AG09309 (cell line): ENCODE measurements around the gene DNAH5.

ENCODE experiments used
- DNase-seq: peaks from one replicate; pipeline ENCODE4 v3.0.0-alpha.2; 2010; ENCODE audit warnings: low read depth
- H3K4me3 ChIP-seq: 2 replicates; pipeline ENCODE4 v1.5.1; 2011; ENCODE audit warnings: mild to moderate bottlenecking, low read depth, low read length, moderate library complexity; ENCODE audit not compliant: control insufficient read depth
- CTCF ChIP-seq: IDR thresholded peaks from 2 replicates; pipeline ENCODE4 v1.5.1; 2011; ENCODE audit warnings: mild to moderate bottlenecking, low read depth, low read length, inconsistent platforms; ENCODE audit not compliant: insufficient read depth, control insufficient read depth; ENCODE audit errors: missing control alignments

Gene DNAH5

GRCh38 chr5:13866792-13867191 is 77.7 kb downstream of the DNAH5 start:
- TF ChIP-seq CTCF, result no peak
- DNase-seq, result no peak
- no peak overlapping the region for H3K4me3 ChIP-seq

GRCh38 chr5:13865312-13865711 is 79.2 kb downstream of the DNAH5 start:
- no peak overlapping the region for H3K4me3 ChIP-seq
- no peak for TF ChIP-seq CTCF
- no peak for DNase-seq

GRCh38 chr5:13860146-13860545 is 84.3 kb downstream of the DNAH5 start:
- H3K4me3 ChIP-seq, result no peak overlapping the region
- DNase-seq, result no peak
- no peak for TF ChIP-seq CTCF

GRCh38 chr5:13859270-13860065 is 85.0 kb downstream of the DNAH5 start:
- no peak overlapping the region for H3K4me3 ChIP-seq
- TF ChIP-seq CTCF, result no peak
- DNase-seq, result no peak

- no peak for DNase-seq
Measured at GRCh38 chr5:13843175-13843846, 101.2 kb downstream of the DNAH5 start.

GRCh38 chr5:13833440-13833839 is 111.0 kb downstream of the DNAH5 start:
- no peak overlapping the region for H3K4me3 ChIP-seq
- no peak for DNase-seq
- TF ChIP-seq CTCF, result no peak

More at GRCh38 chr5:13843175-13843846, 101.2 kb downstream of the DNAH5 start:
- H3K4me3 ChIP-seq, result no peak overlapping the region
- no peak for TF ChIP-seq CTCF
